RPMI7951 (cell line): ENCODE results near the gene TMEM219. TPM values are rescaled to one million over a fixed set of nuclear protein-coding genes. Genes with fewer than 3 reads are reported as not detected.
A peak's percentile ranks its signal among the peaks of the same experiment; 100 is the strongest.
"Not testable (repeated sequence)": the region's sequence is repeated elsewhere in the genome, so short reads cannot be mapped to it uniquely, and the experiment has no call there.

Source experiments
- DNase-seq: peaks from one replicate; pipeline ENCODE4 v3.0.0-alpha.2; 2012; ENCODE audit warnings: low read depth
- total RNA-seq: library from RNA; depleted of rRNA; stranded (reverse); fragments of >200 nt; shearing (Covaris generic); gene quantifications from 2 replicates; pipeline ENCODE4 v1.2.3, GENCODE V29; 2014; rRNA removed

TMEM219 gene
- 84.8 and 110 TPM in 2 replicates for total RNA-seq

- DNase-seq: peak; percentile 88
Measured at GRCh38 chr16:29961479-29962343, at the start of gene TMEM219. TSS of gene TMEM219 (plus strand) at chr16:29962079. CDS start at chr16:29963144, 1,065 bp downstream.

GRCh38 chr16:29912087-29912486 is 49.8 kb upstream of the TMEM219 start:
- no peak for DNase-seq

GRCh38 chr16:29913514-29913913 is 48.4 kb upstream of the TMEM219 start:
- DNase-seq: no peak

GRCh38 chr16:29915590-29916247 is 46.2 kb upstream of the TMEM219 start:
- DNase-seq: peak; percentile 51

GRCh38 chr16:29916979-29917378 is 44.9 kb upstream of the TMEM219 start:
- DNase-seq: no peak

- no peak for DNase-seq
Measured at GRCh38 chr16:29920288-29921033, 41.4 kb upstream of the TMEM219 start.

- no peak for DNase-seq
Measured at GRCh38 chr16:29921034-29921385, 40.9 kb upstream of the TMEM219 start.

GRCh38 chr16:29922326-29922725 is 39.6 kb upstream of the TMEM219 start:
- DNase-seq: no peak

- DNase-seq: no peak
Measured at GRCh38 chr16:29922986-29923501, 38.8 kb upstream of the TMEM219 start.

- no peak for DNase-seq
Measured at GRCh38 chr16:29925105-29925756, 36.6 kb upstream of the TMEM219 start.

- peak; percentile 74 for DNase-seq
Measured at GRCh38 chr16:29925781-29926710, 35.8 kb upstream of the TMEM219 start, which contains the start of gene KCTD13. TSS of gene KCTD13 (minus strand) at chr16:29926226. CDS start at chr16:29926033, 193 bp downstream.

- peak; percentile 44 for DNase-seq
Measured at GRCh38 chr16:29926711-29927052, 35.2 kb upstream of the TMEM219 start.

GRCh38 chr16:29927070-29927905 is 34.6 kb upstream of the TMEM219 start:
- DNase-seq: no peak

- not testable (repeated sequence) for DNase-seq
Measured at GRCh38 chr16:29931750-29932149, 30.1 kb upstream of the TMEM219 start.

GRCh38 chr16:29940656-29941055 is 21.2 kb upstream of the TMEM219 start:
- DNase-seq: no peak

- peak; percentile 98 for DNase-seq
Measured at GRCh38 chr16:29943846-29944799, 17.8 kb upstream of the TMEM219 start.

- no peak for DNase-seq
Measured at GRCh38 chr16:29947897-29948296, 14.0 kb upstream of the TMEM219 start.

GRCh38 chr16:29950806-29951461 is 10.9 kb upstream of the TMEM219 start:
- DNase-seq: no peak
